Liver (tissue), 9 donors: ENCODE measurements around the gene TIAM2. TPM values are rescaled to one million over a fixed set of nuclear protein-coding genes. Genes with fewer than 3 reads are reported as not detected.

Experiments
- DNase-seq: peaks from one replicate; pipeline ENCODE4 v3.0.0-alpha.2; 2017; ENCODE audit warnings: low spot score
- H3K27ac ChIP-seq, 2 donors: one replicate each; pipeline ENCODE4 v1.7.0; 2013; ENCODE audit warnings: inconsistent platforms in 2 of 2, low read length in 2 of 2, control low read depth in 1 of 2, low read depth in 1 of 2, mild to moderate bottlenecking in 1 of 2
- H3K27me3 ChIP-seq, 4 donors: one replicate each; pipeline versions ENCODE4 v1.6.1 to v1.7.0; 2013; ENCODE audit warnings: low read length in 3 of 4, inconsistent platforms in 1 of 4, mild to moderate bottlenecking in 1 of 4, moderate library complexity in 1 of 4; ENCODE audit not compliant: control insufficient read depth in 4 of 4, insufficient read depth in 4 of 4
- H3K36me3 ChIP-seq, 4 donors: one replicate each; pipeline versions ENCODE4 v1.6.1 to v1.7.0; 2013; ENCODE audit warnings: low read length in 3 of 4, mild to moderate bottlenecking in 3 of 4, low read depth in 1 of 4, moderate library complexity in 1 of 4; ENCODE audit not compliant: control insufficient read depth in 4 of 4, insufficient read depth in 3 of 4
- H3K4me1 ChIP-seq, 4 donors: one replicate each; pipeline versions ENCODE4 v1.6.1 to v1.7.0; 2013; ENCODE audit warnings: low read length in 3 of 4, mild to moderate bottlenecking in 3 of 4, moderate library complexity in 1 of 4; ENCODE audit not compliant: control insufficient read depth in 4 of 4, insufficient read depth in 4 of 4
- H3K4me3 ChIP-seq, 3 donors: one replicate each; pipeline versions ENCODE4 v1.6.1 to v1.7.0; 2013; ENCODE audit warnings: low read length in 3 of 3, control low read depth in 1 of 3, low read depth in 1 of 3, mild to moderate bottlenecking in 1 of 3
- H3K9ac ChIP-seq, 2 donors: one replicate each; pipeline ENCODE4 v1.7.0; 2013; ENCODE audit warnings: low read length in 2 of 2, mild to moderate bottlenecking in 2 of 2, moderate library complexity in 2 of 2, control low read depth in 1 of 2, low read depth in 1 of 2
- H3K9me3 ChIP-seq, 4 donors: one replicate each; pipeline versions ENCODE4 v1.6.1 to v1.7.0; 2013; ENCODE audit warnings: low read length in 3 of 4; ENCODE audit not compliant: control insufficient read depth in 4 of 4
- ATF3 ChIP-seq: IDR thresholded peaks from 2 replicates; pipeline ENCODE4 v1.6.1; 2016; ENCODE audit warnings: antibody characterized with exemption
- CTCF ChIP-seq: fragments of 150-350 bp; IDR thresholded peaks from 2 replicates; pipeline ENCODE4 v1.5.1; 2017; ENCODE audit warnings: improper control_type of control experiment, low read depth, low read length; ENCODE audit not compliant: missing input control
- EGR1 ChIP-seq, 2 donors: IDR thresholded peaks; 2 replicates each; pipeline ENCODE4 v1.6.1; 2016 to 2018; ENCODE audit warnings: antibody characterized with exemption in 2 of 2, low read depth in 2 of 2
- FOXA2 ChIP-seq: IDR thresholded peaks from 2 replicates; pipeline ENCODE4 v1.6.1; 2016; ENCODE audit warnings: antibody characterized with exemption
- GABPA ChIP-seq, 2 donors: IDR thresholded peaks in 1 of 2; conservative IDR thresholded peaks in 1 of 2; 2 replicates each; pipeline ENCODE4 v1.6.1; 2016; ENCODE audit warnings: antibody characterized with exemption in 2 of 2, mild to moderate bottlenecking in 1 of 2, moderate library complexity in 1 of 2
- HNF4A ChIP-seq, 2 donors: conservative IDR thresholded peaks; 2 replicates each; pipeline ENCODE4 v1.6.1; 2016; ENCODE audit warnings: antibody characterized with exemption in 2 of 2, mild to moderate bottlenecking in 2 of 2
- JUND ChIP-seq, 2 donors: IDR thresholded peaks; 2 replicates each; pipeline ENCODE4 v1.6.1; 2016; ENCODE audit warnings: antibody characterized with exemption in 2 of 2
- MAX ChIP-seq: IDR thresholded peaks from 2 replicates; pipeline ENCODE4 v1.6.1; 2016; ENCODE audit warnings: antibody characterized with exemption
- NR2F2 ChIP-seq: IDR thresholded peaks from 2 replicates; pipeline ENCODE4 v1.6.1; 2016; ENCODE audit warnings: antibody characterized with exemption
- RAD21 ChIP-seq, 2 donors: IDR thresholded peaks; 2 replicates each; pipeline ENCODE4 v1.6.1; 2016; ENCODE audit warnings: antibody characterized with exemption in 2 of 2, mild to moderate bottlenecking in 2 of 2
- REST ChIP-seq: IDR thresholded peaks from 2 replicates; pipeline ENCODE4 v1.6.1; 2016; ENCODE audit warnings: antibody characterized with exemption, mild to moderate bottlenecking
- RXRA ChIP-seq, 2 donors: IDR thresholded peaks; 2 replicates each; pipeline ENCODE4 v1.6.1; 2017 to 2018; ENCODE audit warnings: antibody characterized with exemption in 2 of 2, mild to moderate bottlenecking in 1 of 2
- SP1 ChIP-seq: IDR thresholded peaks from 2 replicates; pipeline ENCODE4 v1.6.1; 2018; ENCODE audit warnings: antibody characterized with exemption, mild to moderate bottlenecking
- TAF1 ChIP-seq: conservative IDR thresholded peaks from 2 replicates; pipeline ENCODE4 v1.6.1; 2016; ENCODE audit warnings: antibody characterized with exemption, mild to moderate bottlenecking
- YY1 ChIP-seq: IDR thresholded peaks from 2 replicates; pipeline ENCODE4 v1.6.1; 2016; ENCODE audit warnings: antibody characterized with exemption, mild to moderate bottlenecking
- ZBTB33 ChIP-seq: IDR thresholded peaks from 2 replicates; pipeline ENCODE4 v1.6.1; 2016; ENCODE audit warnings: antibody characterized with exemption
- WGBS: extraction: QIAGEN DNeasy Blood & Tissue Kit; methylation state at CpG from one replicate; pipeline ENCODE4 v1.1.7; 2013; 5-methylcytosine and 5-hydroxymethylcytosine counted together
- polyA plus RNA-seq, 2 donors: library from polyadenylated mRNA; stranded (reverse) in 1 of 2; unstranded in 1 of 2; fragments of 200-250 nt in 1 of 2; fragments of >200 nt in 1 of 2; fragmentation: Nextera tagmentation in 1 of 2; extraction: Ambion mirVana in 1 of 2; gene quantifications; one replicate each; pipeline versions ENCODE4 v1.2.1 to v1.2.3, GENCODE V29; 2013 to 2015
- total RNA-seq, 2 donors: library from RNA; depleted of rRNA; stranded (reverse); fragments of >200 nt; gene quantifications; one replicate each; pipeline ENCODE4 v1.2.3, GENCODE V29; 2014
- donor health status: healthy.
- donor health status: healthy.
- donor health status: healthy.
- donor health status: healthy.
- donor health status: healthy.

Gene TIAM2
- total and polyA plus RNA-seq, 4 donors: 0.62 to 3.7 (median 2.4) TPM

GRCh38 chr6:155066361-155066760, 71.2 kb downstream of the TIAM2 start:
- TF ChIP-seq TAF1: no peak
- no peak for TF ChIP-seq RXRA (IDR thresholded peaks at IDR 0.05)
- TF ChIP-seq HNF4A (conservative IDR thresholded peaks at IDR 0.05): no peak
- no peak for TF ChIP-seq RAD21 (IDR thresholded peaks at IDR 0.05)
- TF ChIP-seq ZBTB33: no peak
- no peak for TF ChIP-seq REST
- TF ChIP-seq JUND (IDR thresholded peaks at IDR 0.05): no peak
- TF ChIP-seq MAX: no peak
- no peak for TF ChIP-seq FOXA2
- no peak for TF ChIP-seq YY1
- TF ChIP-seq EGR1 (IDR thresholded peaks at IDR 0.05; ENCODE audit: low read depth in 2 of 2): no peak
- TF ChIP-seq ATF3: no peak
- TF ChIP-seq NR2F2: no peak
- no peak for TF ChIP-seq CTCF
- TF ChIP-seq SP1: no peak
- TF ChIP-seq GABPA (IDR thresholded peaks at IDR 0.05 in 1 of 2, conservative IDR thresholded peaks at IDR 0.05 in 1 of 2): no peak
- Histone ChIP-seq H3K9me3 (no peaks in the 10 kb centered on the region), H3K36me3 (no peaks in the 10 kb centered on the region), H3K4me1 (no peaks in the 10 kb centered on the region), H3K27me3 (no peaks in the 10 kb centered on the region), H3K4me3 (no peak overlapping the region), H3K9ac (no peak overlapping the region), H3K27ac (no peak overlapping the region)
- no peak for DNase-seq
- 88% methylated on average over 6 of the region's 6 CpGs for WGBS
